HEK293T (cell line): Measurements from ENCODE around the gene GOLGA7B.

Experiments used
- CTCF ChIA-PET: fragments of 350-600 bp; formaldehyde crosslinking; extraction: SDS; loops from one replicate; lab custom pipeline; 2021; ENCODE audit warnings: antibody characterized with exemption, inconsistent platforms; lab: Yijun Ruan, JAX
- POLR2A ChIA-PET: fragments of 350-600 bp; formaldehyde crosslinking; extraction: SDS; loops from one replicate; lab custom pipeline; 2020; ENCODE audit warnings: antibody characterized with exemption, inconsistent platforms; lab: Yijun Ruan, JAX
- DNase-seq: peaks from one replicate; pipeline ENCODE4 v3.0.0; 2012; ENCODE audit warnings: mixed read lengths; ENCODE audit errors: extremely low spot score
- ARNT ChIP-seq: fragments of 450-650 bp; IDR thresholded peaks from 2 replicates; pipeline ENCODE4 v1.6.1; 2017; ENCODE audit warnings: mild to moderate bottlenecking
- BHLHE40 ChIP-seq: fragments of 450-650 bp; IDR thresholded peaks from 2 replicates; pipeline ENCODE4 v1.6.1; 2016; ENCODE audit warnings: mild to moderate bottlenecking, moderate library complexity, borderline replicate concordance
- CTBP1 ChIP-seq: fragments of 450-650 bp; IDR thresholded peaks from 2 replicates; pipeline ENCODE4 v1.6.1; 2016; ENCODE audit warnings: borderline replicate concordance
- ELF4 ChIP-seq: fragments of 450-650 bp; IDR thresholded peaks from 2 replicates; pipeline ENCODE4 v1.6.1; 2017; ENCODE audit warnings: antibody characterized with exemption
- FOXA1 ChIP-seq: fragments of 450-650 bp; IDR thresholded peaks from 2 replicates; pipeline ENCODE4 v1.6.1; 2016; ENCODE audit warnings: mild to moderate bottlenecking
- FOXK2 ChIP-seq: fragments of 450-650 bp; IDR thresholded peaks from 2 replicates; pipeline ENCODE4 v1.6.1; 2016; ENCODE audit warnings: mild to moderate bottlenecking
- FOXM1 ChIP-seq: fragments of 450-650 bp; IDR thresholded peaks from 2 replicates; pipeline ENCODE4 v1.6.1; 2017; ENCODE audit warnings: mild to moderate bottlenecking, borderline replicate concordance
- HDGF ChIP-seq: fragments of 450-650 bp; IDR thresholded peaks from 2 replicates; pipeline ENCODE4 v1.6.1; 2017; ENCODE audit warnings: antibody characterized with exemption, borderline replicate concordance
- L3MBTL2 ChIP-seq: fragments of 450-650 bp; conservative IDR thresholded peaks from 2 replicates; pipeline ENCODE4 v1.6.1; 2016; ENCODE audit warnings: mild to moderate bottlenecking
- LEF1 ChIP-seq: fragments of 450-650 bp; IDR thresholded peaks from 2 replicates; pipeline ENCODE4 v1.6.1; 2017; ENCODE audit warnings: mild to moderate bottlenecking, borderline replicate concordance
- NFRKB ChIP-seq: fragments of 450-650 bp; IDR thresholded peaks from 2 replicates; pipeline ENCODE4 v1.6.1; 2016; ENCODE audit warnings: mild to moderate bottlenecking, moderate library complexity
- SP1 ChIP-seq: fragments of 450-650 bp; IDR thresholded peaks from 2 replicates; pipeline ENCODE4 v1.6.1; 2017
- SUZ12 ChIP-seq: fragments of 450-650 bp; IDR thresholded peaks from 2 replicates; pipeline ENCODE4 v1.6.1; 2016; ENCODE audit warnings: mild to moderate bottlenecking
- TARDBP ChIP-seq: fragments of 450-650 bp; IDR thresholded peaks from 2 replicates; pipeline ENCODE4 v1.6.1; 2016
- ZNF384 ChIP-seq: fragments of 450-650 bp; IDR thresholded peaks from 2 replicates; pipeline ENCODE4 v1.6.1; 2016
- TF ChIP-seq, protein P1 (sequence below): fragments of 450-650 bp; IDR thresholded peaks from 2 replicates; pipeline ENCODE4 v1.6.1; 2016

Gene GOLGA7B

DNA sequence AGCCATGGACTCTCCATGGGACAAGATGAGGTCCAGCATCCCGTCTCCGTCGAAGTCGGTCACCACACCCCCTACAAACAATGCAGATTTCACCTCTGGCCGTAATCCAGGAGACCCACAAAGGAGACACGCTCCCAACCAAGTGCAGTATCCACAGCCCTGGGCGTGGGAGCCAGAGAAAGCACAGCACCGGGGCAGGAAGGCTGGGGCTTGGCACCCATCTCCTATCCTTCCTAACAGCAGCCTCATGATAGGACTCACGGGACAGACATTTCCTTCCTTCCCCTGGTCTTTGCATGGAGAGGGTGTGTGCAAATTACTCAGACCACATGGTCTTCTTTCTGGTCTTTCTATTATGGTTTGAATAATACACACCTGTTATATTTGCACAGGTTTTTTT lies 46.3 kb downstream of the GOLGA7B start:
- POLR2A ChIA-PET = no interaction called here
- CTCF ChIA-PET = no interaction called here
- TF ChIP-seq ARNT (no peak), FOXA1 (no peak), L3MBTL2 (no peak), LEF1 (no peak), FOXK2 (no peak), ZNF384 (no peak), HDGF (no peak), SP1 (no peak), CTBP1 (no peak), NFRKB (no peak), SUZ12 (no peak), ELF4 (no peak), BHLHE40 (no peak), TARDBP (no peak), FOXM1 (no peak)
- TF ChIP-seq, protein P1, sequence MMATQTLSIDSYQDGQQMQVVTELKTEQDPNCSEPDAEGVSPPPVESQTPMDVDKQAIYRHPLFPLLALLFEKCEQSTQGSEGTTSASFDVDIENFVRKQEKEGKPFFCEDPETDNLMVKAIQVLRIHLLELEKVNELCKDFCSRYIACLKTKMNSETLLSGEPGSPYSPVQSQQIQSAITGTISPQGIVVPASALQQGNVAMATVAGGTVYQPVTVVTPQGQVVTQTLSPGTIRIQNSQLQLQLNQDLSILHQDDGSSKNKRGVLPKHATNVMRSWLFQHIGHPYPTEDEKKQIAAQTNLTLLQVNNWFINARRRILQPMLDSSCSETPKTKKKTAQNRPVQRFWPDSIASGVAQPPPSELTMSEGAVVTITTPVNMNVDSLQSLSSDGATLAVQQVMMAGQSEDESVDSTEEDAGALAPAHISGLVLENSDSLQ = no peak
- DNase-seq = no peak

DNA sequence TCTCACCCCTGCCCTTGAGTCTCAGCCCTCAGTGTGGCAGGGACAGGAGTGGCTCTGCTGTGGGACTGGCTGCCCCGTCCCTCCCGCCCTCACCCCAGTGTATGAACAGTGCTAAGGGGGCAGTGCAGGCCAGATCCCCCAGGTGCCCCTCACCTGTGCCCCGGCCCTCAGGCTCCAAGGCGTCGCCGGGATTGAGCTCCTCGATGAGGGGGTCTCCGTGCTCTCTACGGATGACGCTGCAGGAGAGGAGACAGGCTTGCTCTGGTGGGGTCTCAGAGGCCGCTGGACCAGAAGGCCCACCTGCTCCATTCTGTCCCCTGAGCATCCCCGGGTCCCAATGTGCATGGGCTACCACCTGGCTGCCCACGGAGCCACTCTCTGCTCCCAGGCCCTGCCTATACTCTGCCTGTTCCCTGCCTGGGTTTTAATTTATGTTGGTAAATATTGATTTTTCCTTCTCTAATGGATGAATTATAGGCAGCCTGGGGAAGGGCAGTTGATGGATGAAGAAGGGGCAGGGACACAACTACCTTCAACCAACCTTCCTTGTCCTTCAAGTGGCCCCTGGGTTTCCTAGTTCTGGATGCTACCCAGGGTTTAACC lies 47.2 kb downstream of the GOLGA7B start:
- DNase-seq = no peak
- ChIA-PET POLR2A (interaction anchor here (0.6 kb wide), 1 partner anchor 412 kb away, joined by 3 read pairs; no protein-coding TSS in a partner anchor), CTCF (no interaction called here)
- TF ChIP-seq FOXA1 = no peak
- no peak for TF ChIP-seq FOXM1
- TF ChIP-seq FOXK2 = no peak
- TF ChIP-seq L3MBTL2 = no peak
- TF ChIP-seq CTBP1 = no peak
- TF ChIP-seq SP1 = no peak
- no peak for TF ChIP-seq ELF4
- no peak for TF ChIP-seq ARNT
- no peak for TF ChIP-seq HDGF
- TF ChIP-seq, protein P1 = no peak
- TF ChIP-seq SUZ12 = no peak
- TF ChIP-seq LEF1 = no peak
- no peak for TF ChIP-seq NFRKB
- no peak for TF ChIP-seq TARDBP
- TF ChIP-seq BHLHE40 = no peak

DNA sequence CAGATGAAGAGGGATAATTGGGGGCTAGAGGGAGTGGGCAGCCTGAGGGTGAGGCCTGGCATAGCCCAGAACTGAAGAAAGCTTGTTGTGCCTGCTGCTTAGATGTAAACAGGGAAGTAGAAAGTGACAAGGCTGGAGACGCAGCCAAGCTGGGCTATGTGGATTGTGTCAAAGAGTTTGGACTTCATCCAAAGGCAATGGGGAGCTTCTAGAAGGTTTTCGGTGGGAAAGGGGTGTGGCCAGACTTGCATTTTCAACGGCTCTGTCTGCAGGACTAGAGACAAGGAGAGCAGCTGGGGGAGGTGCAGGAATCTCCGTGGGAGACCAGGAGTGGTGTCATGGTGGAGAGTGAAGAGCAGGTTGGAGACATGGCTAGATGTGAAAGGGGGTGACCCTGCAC lies 48.8 kb downstream of the GOLGA7B start:
- no peak for TF ChIP-seq TARDBP
- no peak for TF ChIP-seq BHLHE40
- no peak for TF ChIP-seq ARNT
- TF ChIP-seq NFRKB = no peak
- TF ChIP-seq L3MBTL2 = no peak
- no peak for TF ChIP-seq HDGF
- TF ChIP-seq SUZ12 = no peak
- TF ChIP-seq FOXK2 = no peak
- no peak for TF ChIP-seq SP1
- TF ChIP-seq, protein P1 = no peak
- TF ChIP-seq LEF1 = no peak
- TF ChIP-seq ZNF384 = no peak
- no peak for TF ChIP-seq ELF4
- no peak for TF ChIP-seq FOXM1
- TF ChIP-seq CTBP1 = no peak
- CTCF ChIA-PET = interaction anchor here (0.7 to 0.9 kb wide), 3 partner anchors 10 to 71 kb away, joined by 3 to 5 read pairs (median 4); no protein-coding TSS in a partner anchor
- DNase-seq = no peak
- POLR2A ChIA-PET = no interaction called here

DNA sequence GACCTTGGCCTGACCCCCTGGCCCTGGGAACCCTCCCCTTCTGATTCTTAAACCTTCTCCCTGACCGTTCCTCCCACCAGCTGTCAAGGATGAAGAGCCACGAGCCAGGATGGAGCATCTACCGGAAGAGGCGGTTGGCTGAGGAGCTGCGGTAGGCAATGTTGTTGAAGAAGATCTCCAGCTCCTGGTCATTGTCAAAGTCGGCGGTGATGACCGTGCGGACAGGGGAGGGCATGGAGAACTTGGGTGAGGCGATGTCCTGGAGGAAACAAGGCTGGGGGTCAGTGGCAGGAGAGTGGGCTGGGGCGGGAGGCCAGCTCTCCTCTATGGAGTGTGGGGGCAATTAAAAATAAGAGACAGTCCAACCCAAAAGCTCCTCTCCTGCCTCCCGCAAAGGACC lies 51.7 kb downstream of the GOLGA7B start:
- POLR2A ChIA-PET = no interaction called here
- CTCF ChIA-PET = interaction anchor here (1.6 kb wide), 1 partner anchor 127 kb away, joined by 4 read pairs; no protein-coding TSS in a partner anchor
- DNase-seq = no peak
- TF ChIP-seq SUZ12 = no peak
- TF ChIP-seq LEF1 = no peak
- no peak for TF ChIP-seq NFRKB
- no peak for TF ChIP-seq BHLHE40
- no peak for TF ChIP-seq TARDBP
- TF ChIP-seq FOXM1 = no peak
- no peak for TF ChIP-seq FOXA1
- no peak for TF ChIP-seq SP1
- TF ChIP-seq L3MBTL2 = no peak
- TF ChIP-seq, protein P1 = no peak
- no peak for TF ChIP-seq CTBP1
- TF ChIP-seq FOXK2 = no peak
- no peak for TF ChIP-seq ELF4
- TF ChIP-seq ARNT = no peak
- TF ChIP-seq HDGF = no peak
- TF ChIP-seq ZNF384 = no peak
